K562 (cell line): ENCODE results near the gene RXYLT1. TPM values are rescaled to one million over a fixed set of nuclear protein-coding genes. Genes with fewer than 3 reads are reported as not detected.

Experiments used
- ATAC-seq: fragments of 200-7000 bp; cut with Tn5 transposase; 3 replicates; pipeline ENCODE4 v1.9.1; 2020; ENCODE audit warnings: moderate library complexity
- BruUV-seq: library from RNA; stranded (reverse); fragments of 400-500 nt; replicated peaks from 2 replicates; lab custom pipeline; 2021; lab: Mats Ljungman, UMichigan
- CTCF ChIA-PET: fragments of 300-600 bp; formaldehyde crosslinking; extraction: SDS; loops from one replicate; lab custom pipeline; 2021; ENCODE audit warnings: low intra/inter-chr PET ratio; lab: Yijun Ruan, JAX
- POLR2A ChIA-PET: fragments of 300-600, 350-650 bp; sonication (Branson Sonifier 250); formaldehyde crosslinking; extraction: SDS; loops from one replicate; lab custom pipeline; 2021; ENCODE audit warnings: antibody characterized with exemption, inconsistent platforms; lab: Yijun Ruan, JAX
- DNase-seq, 4 experiments: peaks; one replicate each; pipeline versions ENCODE4 v3.0.0 to v3.0.0-alpha.2; 2011 to 2018; ENCODE audit warnings: low spot score in 3 of 4, mixed read lengths in 3 of 4; ENCODE audit errors: extremely low read depth in 1 of 4
- FAIRE-seq: peaks from 2 replicates; lab custom pipeline; 2011; peaks lifted over from hg19 to GRCh38; lab: Jason Lieb, UNC
- H2AFZ ChIP-seq: 2 replicates; pipeline ENCODE4 v1.6.0; 2011; ENCODE audit warnings: low read depth, low read length, control low read depth, inconsistent platforms
- H3K27ac ChIP-seq: fragments of 200-600 bp; 3 replicates; pipeline ENCODE4 v1.8.0; 2011; ENCODE audit warnings: low read depth, mild to moderate bottlenecking, control low read depth, inconsistent platforms, low read length, moderate library complexity, mixed read lengths; ENCODE audit errors: extremely low read depth
- H3K27me3 ChIP-seq, 2 experiments: fragments of 300-600 bp in 1 of 2; 2 replicates in 1 of 2; 3 replicates in 1 of 2; pipeline versions ENCODE4 v1.6.0 to v1.8.0; 2011; ENCODE audit warnings: inconsistent platforms in 2 of 2, low read length in 2 of 2, mild to moderate bottlenecking in 1 of 2, mixed read lengths in 1 of 2, moderate library complexity in 1 of 2; ENCODE audit not compliant: control insufficient read depth in 2 of 2, insufficient read depth in 2 of 2
- H3K36me3 ChIP-seq: fragments of 300-600 bp; 3 replicates; pipeline ENCODE4 v1.8.0; 2011; ENCODE audit warnings: mild to moderate bottlenecking, low read length, inconsistent platforms; ENCODE audit not compliant: control insufficient read depth, insufficient read depth
- H3K4me1 ChIP-seq, 2 experiments: fragments of 200-600 bp in 1 of 2; replicated peaks in 1 of 2; 2 replicates in 1 of 2; 3 replicates in 1 of 2; pipeline versions ENCODE4 v1.5.1 to v1.8.0; 2011; ENCODE audit warnings: inconsistent platforms in 2 of 2, low read length in 2 of 2, mild to moderate bottlenecking in 1 of 2, mixed read lengths in 1 of 2, moderate library complexity in 1 of 2; ENCODE audit not compliant: control insufficient read depth in 2 of 2, insufficient read depth in 2 of 2
- H3K4me2 ChIP-seq: 2 replicates; pipeline ENCODE4 v1.6.1; 2011; ENCODE audit warnings: low read length, control low read depth, inconsistent platforms, mixed read lengths; ENCODE audit not compliant: insufficient read depth
- H3K4me3 ChIP-seq: fragments of 200-600 bp; sonication (generic), shearing (Covaris generic); 2 replicates; pipeline ENCODE4 v1.5.1; 2016; ENCODE audit warnings: control low read depth, inconsistent platforms
- H3K79me2 ChIP-seq: fragments of 200-600 bp; 3 replicates; pipeline ENCODE4 v1.8.0; 2011; ENCODE audit warnings: low read length, inconsistent platforms; ENCODE audit not compliant: control insufficient read depth, insufficient read depth
- H3K9ac ChIP-seq, 2 experiments: 2 replicates each; pipeline versions ENCODE4 v1.6.0 to v1.6.1; 2011; ENCODE audit warnings: low read depth in 2 of 2, low read length in 2 of 2, control low read depth in 1 of 2, inconsistent platforms in 1 of 2, mild to moderate bottlenecking in 1 of 2, mixed read lengths in 1 of 2; ENCODE audit not compliant: insufficient read depth in 1 of 2
- H3K9me1 ChIP-seq: one replicate; pipeline ENCODE4 v1.6.0; 2011; ENCODE audit warnings: inconsistent platforms, mild to moderate bottlenecking, low read length, moderate library complexity; ENCODE audit not compliant: control insufficient read depth, insufficient read depth
- H3K9me3 ChIP-seq: replicated peaks from 2 replicates; pipeline ENCODE4 v1.5.1; 2011; ENCODE audit warnings: low read depth, low read length, inconsistent platforms; ENCODE audit not compliant: control insufficient read depth, insufficient read depth
- H4K20me1 ChIP-seq: replicated peaks from 2 replicates; pipeline ENCODE4 v1.6.1; 2011; ENCODE audit warnings: low read length, inconsistent platforms, mixed read lengths; ENCODE audit not compliant: control insufficient read depth, insufficient read depth
- ATF3 ChIP-seq, 2 experiments: fragments of 450-650 bp in 1 of 2; sonication (generic) in 1 of 2; formaldehyde crosslinking in 1 of 2; IDR thresholded peaks in 1 of 2; conservative IDR thresholded peaks in 1 of 2; 2 replicates each; pipeline versions ENCODE4 v1.6.1 to v1.8.1; 2016 to 2023; ENCODE audit warnings: mild to moderate bottlenecking in 2 of 2, moderate library complexity in 2 of 2, inconsistent platforms in 1 of 2, missing genetic modification reagents in 1 of 2
- FOXA3 ChIP-seq, 2 experiments: fragments of 450-650 bp in 1 of 2; sonication (generic) in 1 of 2; formaldehyde crosslinking; IDR thresholded peaks in 1 of 2; conservative IDR thresholded peaks in 1 of 2; 2 replicates each; pipeline versions ENCODE4 v1.4.0 to v1.8.0; 2020 to 2022; ENCODE audit warnings: mild to moderate bottlenecking in 2 of 2, missing genetic modification reagents in 1 of 2
- HDAC1 ChIP-seq, 2 experiments: fragments of 450-650 bp; IDR thresholded peaks; 2 replicates each; pipeline ENCODE4 v1.6.1; 2016 to 2017; ENCODE audit warnings: inconsistent platforms in 1 of 2, mild to moderate bottlenecking in 1 of 2, moderate library complexity in 1 of 2
- HNRNPK ChIP-seq: fragments of 200-400 bp; formaldehyde crosslinking; IDR thresholded peaks from one replicate; pipeline ENCODE4 v1.6.1; 2018; ENCODE audit warnings: mild to moderate bottlenecking, low read depth, low read length; ENCODE audit not compliant: poor library complexity, severe bottlenecking
- KAT2B ChIP-seq: IDR thresholded peaks from one replicate; pipeline ENCODE4 v1.6.1; 2012; ENCODE audit warnings: low read depth, mild to moderate bottlenecking, control low read depth, inconsistent platforms, low read length, moderate library complexity
- NFXL1 ChIP-seq: fragments of 450-650 bp; formaldehyde crosslinking; IDR thresholded peaks from 2 replicates; pipeline ENCODE4 v1.4.0; 2021; ENCODE audit warnings: mild to moderate bottlenecking
- NR3C1 ChIP-seq: sonication (generic); formaldehyde crosslinking; IDR thresholded peaks from 2 replicates; pipeline ENCODE4 v1.8.1; 2022; ENCODE audit warnings: missing genetic modification reagents
- PKNOX1 ChIP-seq: fragments of 450-650 bp; IDR thresholded peaks from 2 replicates; pipeline ENCODE4 v1.6.1; 2016
- RBM25 ChIP-seq: fragments of 200-400 bp; formaldehyde crosslinking; IDR thresholded peaks from 2 replicates; pipeline ENCODE4 v1.6.1; 2018; ENCODE audit warnings: low read length, low read depth, moderate library complexity; ENCODE audit not compliant: severe bottlenecking
- TAF9B ChIP-seq: fragments of 450-650 bp; IDR thresholded peaks from 2 replicates; pipeline ENCODE4 v1.6.1; 2018; ENCODE audit warnings: mild to moderate bottlenecking; ENCODE audit not compliant: partially characterized antibody
- ZBTB12 ChIP-seq: fragments of 250-450 bp; sonication (Bioruptor Pico); IDR thresholded peaks from 2 replicates; pipeline ENCODE4 v1.4.0; 2020
- ZNF217 ChIP-seq: sonication (generic); formaldehyde crosslinking; IDR thresholded peaks from 2 replicates; pipeline ENCODE4 v1.8.0; 2022; ENCODE audit warnings: mild to moderate bottlenecking, missing genetic modification reagents
- ZNF239 ChIP-seq: fragments of 250-450 bp; sonication (Bioruptor Pico); IDR thresholded peaks from 2 replicates; pipeline ENCODE4 v1.4.0; 2020; ENCODE audit warnings: mild to moderate bottlenecking
- ZNF431 ChIP-seq: sonication (generic); formaldehyde crosslinking; IDR thresholded peaks from 2 replicates; pipeline ENCODE4 v1.8.0; 2022; ENCODE audit warnings: mild to moderate bottlenecking, missing genetic modification reagents
- WGBS: fragments of 100-300 bp; shearing (Covaris generic); methylation state at CpG from one replicate; pipeline ENCODE4 v1.1.6; 2016; ENCODE audit warnings: low coverage, mixed read lengths; ENCODE audit not compliant: insufficient coverage; ENCODE audit errors: missing lambda C conversion rate; 5-methylcytosine and 5-hydroxymethylcytosine counted together
- in situ Hi-C: fragments of 300-500 bp; cut with MboI; formaldehyde crosslinking; loops from 4 replicates; pipeline ENCODE4 v1.15.0; 2018; ENCODE audit warnings: inconsistent platforms, mixed read lengths
- intact Hi-C: fragments of 100-400 bp; cut with micrococcal nuclease; formaldehyde crosslinking; loops from 2 replicates; pipeline ENCODE4 v1.14.2; 2022
- polyA plus RNA-seq, 8 experiments: library from polyadenylated mRNA; depleted of rRNA in 4 of 8; stranded (reverse) in 5 of 8; unstranded in 3 of 8; fragments of >200 nt; fragmentation: Nextera tagmentation in 2 of 8; fragmentation: Illumina TruSeq in 1 of 8; extraction: Ambion mirVana in 2 of 8; extraction: Trizol in 1 of 8; gene quantifications; 2 replicates each; pipeline versions ENCODE4 v1.2.1 to v1.2.3, GENCODE V29; 2011 to 2014; ENCODE audit warnings: inconsistent platforms in 1 of 8, missing spikeins in 1 of 8
- total RNA-seq, 7 experiments: library from RNA; depleted of rRNA in 6 of 7; stranded (reverse); fragments of >200 nt in 6 of 7; fragmentation: Illumina TruSeq in 2 of 7; extraction: Trizol in 2 of 7; gene quantifications; 2 replicates each; pipeline versions ENCODE4 v1.2.1 to v1.2.3, GENCODE V29; 2011 to 2021; ENCODE audit warnings: low replicate concordance in 1 of 7
- TF ChIP-seq, protein P1 (sequence below): IDR thresholded peaks from 2 replicates; pipeline ENCODE4 v1.6.1; 2016; ENCODE audit warnings: missing genetic modification characterization, missing compliant biosample characterization

The RXYLT1 gene
- total and polyA plus RNA-seq, 9 of the 15 experiments (the other 6 are each of a cell fraction or from before 2014, with no cell fraction given) = 6.7 to 26.5 (median 20.9) TPM

GRCh38 chr12:63764481-63764880 lies 15.2 kb upstream of the RXYLT1 start:
- Histone ChIP-seq H3K4me2 (no peak overlapping the region), H3K9ac (no peak overlapping the region), H3K9me1 (no peaks in the 10 kb centered on the region), H3K36me3 (no peaks in the 10 kb centered on the region), H3K9me3 (no peaks in the 10 kb centered on the region), H3K79me2 (no peaks in the 10 kb centered on the region), H3K4me3 (no peak overlapping the region), H3K27me3 (no peaks in the 10 kb centered on the region), H4K20me1 (no peaks in the 10 kb centered on the region), H3K4me1 (no peaks in the 10 kb centered on the region), H2AFZ (no peak overlapping the region), H3K27ac (no peak overlapping the region)
- ATAC-seq (no peak), DNase-seq (no peak), FAIRE-seq (no peak)
- CTCF ChIA-PET = no interaction called here
- intact Hi-C loops (no loop called here), in situ Hi-C loops (no loop called here)
- 2% methylated on average over 3 of the region's 3 CpGs for WGBS
- POLR2A ChIA-PET = interaction anchor here (1.0 kb wide), 1 partner anchor 9 kb away, joined by 3 read pairs; no protein-coding TSS in a partner anchor
- BruUV-seq = no TSS peak
- TF ChIP-seq ZNF217 (no peak), FOXA3 (CRISPR knock-in tag; conservative IDR thresholded peaks at IDR 0.05 in 1 of 2, IDR thresholded peaks at IDR 0.05 in 1 of 2) (no peak), ZBTB12 (CRISPR knock-in tag) (no peak), ZNF239 (no peak), PKNOX1 (no peak), ZNF431 (CRISPR knock-in tag) (no peak), TAF9B (no peak), NFXL1 (CRISPR knock-in tag) (no peak), HDAC1 (IDR thresholded peaks at IDR 0.05) (no peak), KAT2B (no peak), ATF3 (IDR thresholded peaks at IDR 0.05) (no peak), ATF3 (CRISPR knock-in tag; conservative IDR thresholded peaks at IDR 0.05) (no peak), NR3C1 (CRISPR knock-in tag) (no peak), RBM25 (no peak), HNRNPK (no peak)
- TF ChIP-seq, protein P1, sequence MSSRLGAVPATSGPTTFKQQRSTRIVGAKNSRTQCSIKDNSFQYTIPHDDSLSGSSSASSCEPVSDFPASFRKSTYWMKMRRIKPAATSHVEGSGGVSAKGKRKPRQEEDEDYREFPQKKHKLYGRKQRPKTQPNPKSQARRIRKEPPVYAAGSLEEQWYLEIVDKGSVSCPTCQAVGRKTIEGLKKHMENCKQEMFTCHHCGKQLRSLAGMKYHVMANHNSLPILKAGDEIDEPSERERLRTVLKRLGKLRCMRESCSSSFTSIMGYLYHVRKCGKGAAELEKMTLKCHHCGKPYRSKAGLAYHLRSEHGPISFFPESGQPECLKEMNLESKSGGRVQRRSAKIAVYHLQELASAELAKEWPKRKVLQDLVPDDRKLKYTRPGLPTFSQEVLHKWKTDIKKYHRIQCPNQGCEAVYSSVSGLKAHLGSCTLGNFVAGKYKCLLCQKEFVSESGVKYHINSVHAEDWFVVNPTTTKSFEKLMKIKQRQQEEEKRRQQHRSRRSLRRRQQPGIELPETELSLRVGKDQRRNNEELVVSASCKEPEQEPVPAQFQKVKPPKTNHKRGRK (tag) = no peak
